ENCODE measurements around the gene SIN3A.

DNA sequence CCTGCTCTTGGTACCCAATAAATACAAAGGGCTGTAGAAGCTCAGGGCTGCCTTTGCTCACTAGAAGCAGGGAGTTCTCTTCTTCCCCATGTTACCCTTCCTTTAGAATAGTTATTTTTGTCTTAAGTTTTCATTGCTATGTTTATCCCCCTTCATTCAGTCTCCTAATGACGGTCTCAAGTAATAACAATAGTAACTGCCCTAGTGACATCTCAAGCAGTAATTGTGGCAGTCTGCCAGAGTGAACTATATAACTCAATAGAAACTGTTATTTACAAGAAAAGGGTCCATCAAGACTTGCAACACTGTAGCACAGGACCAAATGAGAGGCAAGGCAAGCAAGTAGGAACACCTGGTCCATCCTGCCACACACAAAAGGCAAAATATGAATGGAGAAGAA lies 32.5 kb upstream of the SIN3A start:
- TF ChIP-seq EZH2phosphoT487 (IDR thresholded peaks at IDR 0.05), result no peak
- TF ChIP-seq, protein P1, sequence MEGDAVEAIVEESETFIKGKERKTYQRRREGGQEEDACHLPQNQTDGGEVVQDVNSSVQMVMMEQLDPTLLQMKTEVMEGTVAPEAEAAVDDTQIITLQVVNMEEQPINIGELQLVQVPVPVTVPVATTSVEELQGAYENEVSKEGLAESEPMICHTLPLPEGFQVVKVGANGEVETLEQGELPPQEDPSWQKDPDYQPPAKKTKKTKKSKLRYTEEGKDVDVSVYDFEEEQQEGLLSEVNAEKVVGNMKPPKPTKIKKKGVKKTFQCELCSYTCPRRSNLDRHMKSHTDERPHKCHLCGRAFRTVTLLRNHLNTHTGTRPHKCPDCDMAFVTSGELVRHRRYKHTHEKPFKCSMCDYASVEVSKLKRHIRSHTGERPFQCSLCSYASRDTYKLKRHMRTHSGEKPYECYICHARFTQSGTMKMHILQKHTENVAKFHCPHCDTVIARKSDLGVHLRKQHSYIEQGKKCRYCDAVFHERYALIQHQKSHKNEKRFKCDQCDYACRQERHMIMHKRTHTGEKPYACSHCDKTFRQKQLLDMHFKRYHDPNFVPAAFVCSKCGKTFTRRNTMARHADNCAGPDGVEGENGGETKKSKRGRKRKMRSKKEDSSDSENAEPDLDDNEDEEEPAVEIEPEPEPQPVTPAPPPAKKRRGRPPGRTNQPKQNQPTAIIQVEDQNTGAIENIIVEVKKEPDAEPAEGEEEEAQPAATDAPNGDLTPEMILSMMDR (IDR thresholded peaks at IDR 0.05), result no peak
